ENCODE results near the gene TOM1.

The TOM1 gene

GRCh38 chr22:35327690-35328471, 28.2 kb downstream of the TOM1 start:
- H3K4me3 ChIP-seq (replicated peaks; ENCODE audit: low read depth, low read length): no peak overlapping the region
- H3K36me3 ChIP-seq (ENCODE audit: control insufficient read depth, insufficient read depth, low read length): peaks cover 14% of the 10 kb centered on the region
- no peak for TF ChIP-seq CTCF (IDR thresholded peaks at IDR 0.05; ENCODE audit: insufficient read depth, low read length, poor library complexity, severe bottlenecking)
- no peak for DNase-seq (ENCODE audit: extremely low read depth, insufficient read length)
- H3K27me3 ChIP-seq (replicated peaks; ENCODE audit: control insufficient read depth, insufficient read depth, low read length): no peaks in the 10 kb centered on the region

- no peak for TF ChIP-seq CTCF (IDR thresholded peaks at IDR 0.05; ENCODE audit: insufficient read depth, low read length, poor library complexity, severe bottlenecking)
- DNase-seq (ENCODE audit: extremely low read depth, insufficient read length): no peak
- H3K27me3 ChIP-seq (replicated peaks; ENCODE audit: control insufficient read depth, insufficient read depth, low read length): no peaks in the 10 kb centered on the region
- no peak overlapping the region for H3K4me3 ChIP-seq (replicated peaks; ENCODE audit: low read depth, low read length)
- peaks cover 14% of the 10 kb centered on the region for H3K36me3 ChIP-seq (ENCODE audit: control insufficient read depth, insufficient read depth, low read length)
These were observed 28.8 kb downstream of the TOM1 start for GRCh38 chr22:35328472-35328885.

- DNase-seq (ENCODE audit: extremely low read depth, insufficient read length): no peak
- peaks cover 8% of the 10 kb centered on the region for H3K36me3 ChIP-seq (ENCODE audit: control insufficient read depth, insufficient read depth, low read length)
- no peak overlapping the region for H3K4me3 ChIP-seq (replicated peaks; ENCODE audit: low read depth, low read length)
- H3K27me3 ChIP-seq (replicated peaks; ENCODE audit: control insufficient read depth, insufficient read depth, low read length): no peaks in the 10 kb centered on the region
- TF ChIP-seq CTCF (IDR thresholded peaks at IDR 0.05; ENCODE audit: insufficient read depth, low read length, poor library complexity, severe bottlenecking): no peak
These were observed 29.6 kb downstream of the TOM1 start for GRCh38 chr22:35329114-35329847.

- no peak for DNase-seq (ENCODE audit: extremely low read depth, insufficient read length)
These were observed 30.7 kb downstream of the TOM1 start for GRCh38 chr22:35330258-35330861.

GRCh38 chr22:35332278-35332677, 32.6 kb downstream of the TOM1 start:
- no peak for DNase-seq (ENCODE audit: extremely low read depth, insufficient read length)
- Histone ChIP-seq H3K36me3 (ENCODE audit: control insufficient read depth, insufficient read depth, low read length) (peaks cover 8% of the 10 kb centered on the region), H3K4me3 (replicated peaks; ENCODE audit: low read depth, low read length) (no peak overlapping the region), H3K27me3 (replicated peaks; ENCODE audit: control insufficient read depth, insufficient read depth, low read length) (no peaks in the 10 kb centered on the region)
- TF ChIP-seq CTCF (IDR thresholded peaks at IDR 0.05; ENCODE audit: insufficient read depth, low read length, poor library complexity, severe bottlenecking): no peak

More at GRCh38 chr22:35330258-35330861, 30.7 kb downstream of the TOM1 start:
- H3K27me3 ChIP-seq (replicated peaks; ENCODE audit: control insufficient read depth, insufficient read depth, low read length): no peaks in the 10 kb centered on the region
- peaks cover 8% of the 10 kb centered on the region for H3K36me3 ChIP-seq (ENCODE audit: control insufficient read depth, insufficient read depth, low read length)
- no peak for TF ChIP-seq CTCF (IDR thresholded peaks at IDR 0.05; ENCODE audit: insufficient read depth, low read length, poor library complexity, severe bottlenecking)
- H3K4me3 ChIP-seq (replicated peaks; ENCODE audit: low read depth, low read length): no peak overlapping the region
